ENCODE results near the gene TFDP1. TPM values are rescaled to one million over a fixed set of nuclear protein-coding genes. Genes with fewer than 3 reads are reported as not detected.

The TFDP1 gene
- total and polyA plus RNA-seq, 2 donors (not counting 1 experiment from before 2014, with no cell fraction given), result 44.8 to 115 TPM

- no peak for TF ChIP-seq EZH2 (IDR thresholded peaks at IDR 0.05; ENCODE audit: low read length, missing control alignments)
- TF ChIP-seq CTCF (conservative IDR thresholded peaks at IDR 0.05 in 1 of 2, IDR thresholded peaks at IDR 0.05 in 1 of 2; ENCODE audit: low read depth in 1 of 2, low read length in 2 of 2), result no peak
These were observed 6.6 kb upstream of the TFDP1 start for GRCh38 chr13:113577881-113578435.

GRCh38 chr13:113579686-113580085 lies 4.9 kb upstream of the TFDP1 start:
- H3K4me1 ChIP-seq (ENCODE audit: control insufficient read depth, extremely low read depth, insufficient read depth, low read length), result no peaks in the 10 kb centered on the region
- no peaks in the 10 kb centered on the region for H3K36me3 ChIP-seq (ENCODE audit: control insufficient read depth, insufficient read depth, low read length)
- H3K27me3 ChIP-seq (ENCODE audit: control insufficient read depth, insufficient read depth, low read length), result no peaks in the 10 kb centered on the region
- H3K79me2 ChIP-seq (ENCODE audit: control insufficient read depth, insufficient read depth, low read length), result no peaks in the 10 kb centered on the region
- no peak for DNase-seq (ENCODE audit: low read depth in 2 of 2)
- no peak overlapping the region for H2AFZ ChIP-seq (ENCODE audit: low read length)
- no peak overlapping the region for H3K9ac ChIP-seq (ENCODE audit: insufficient read depth, low read length)
- no peaks in the 10 kb centered on the region for H4K20me1 ChIP-seq (ENCODE audit: control insufficient read depth, extremely low read depth, insufficient read depth, low read length)
- H3K4me2 ChIP-seq (ENCODE audit: extremely low read depth, insufficient read depth, low read length), result no peak overlapping the region
- no peaks in the 10 kb centered on the region for H3K9me3 ChIP-seq (ENCODE audit: control insufficient read depth, insufficient read depth, low read depth, low read length)
- H3K27ac ChIP-seq (ENCODE audit: insufficient read depth, low read length), result no peak overlapping the region
- TF ChIP-seq CTCF (conservative IDR thresholded peaks at IDR 0.05 in 1 of 2, IDR thresholded peaks at IDR 0.05 in 1 of 2; ENCODE audit: low read depth in 1 of 2, low read length in 2 of 2), result no peak
- no peak for TF ChIP-seq EZH2 (IDR thresholded peaks at IDR 0.05; ENCODE audit: low read length, missing control alignments)
- H3K4me3 ChIP-seq (replicated peaks in 1 of 4; ENCODE audit: control extremely low read depth in 1 of 4, insufficient read depth in 1 of 4, low read depth in 3 of 4, low read length in 4 of 4), result no peak overlapping the region

More at GRCh38 chr13:113577881-113578435, 6.6 kb upstream of the TFDP1 start:
- Histone ChIP-seq H3K4me3 (replicated peaks in 1 of 4; ENCODE audit: control extremely low read depth in 1 of 4, insufficient read depth in 1 of 4, low read depth in 3 of 4, low read length in 4 of 4) (no peak overlapping the region), H4K20me1 (ENCODE audit: control insufficient read depth, extremely low read depth, insufficient read depth, low read length) (no peaks in the 10 kb centered on the region), H3K27ac (ENCODE audit: insufficient read depth, low read length) (no peak overlapping the region), H2AFZ (ENCODE audit: low read length) (no peak overlapping the region), H3K36me3 (ENCODE audit: control insufficient read depth, insufficient read depth, low read length) (no peaks in the 10 kb centered on the region), H3K4me2 (ENCODE audit: extremely low read depth, insufficient read depth, low read length) (no peak overlapping the region), H3K9me3 (ENCODE audit: control insufficient read depth, insufficient read depth, low read depth, low read length) (no peaks in the 10 kb centered on the region), H3K27me3 (ENCODE audit: control insufficient read depth, insufficient read depth, low read length) (no peaks in the 10 kb centered on the region), H3K9ac (ENCODE audit: insufficient read depth, low read length) (no peak overlapping the region), H3K79me2 (ENCODE audit: control insufficient read depth, insufficient read depth, low read length) (no peaks in the 10 kb centered on the region), H3K4me1 (ENCODE audit: control insufficient read depth, extremely low read depth, insufficient read depth, low read length) (no peaks in the 10 kb centered on the region)
- no peak for DNase-seq (ENCODE audit: low read depth in 2 of 2)

- Histone ChIP-seq H3K9ac (ENCODE audit: insufficient read depth, low read length) (no peak overlapping the region), H4K20me1 (ENCODE audit: control insufficient read depth, extremely low read depth, insufficient read depth, low read length) (no peaks in the 10 kb centered on the region), H3K79me2 (ENCODE audit: control insufficient read depth, insufficient read depth, low read length) (peaks cover 17% of the 10 kb centered on the region), H3K36me3 (ENCODE audit: control insufficient read depth, insufficient read depth, low read length) (peaks cover 6% of the 10 kb centered on the region), H3K4me3 (replicated peaks in 1 of 4; ENCODE audit: control extremely low read depth in 1 of 4, insufficient read depth in 1 of 4, low read depth in 3 of 4, low read length in 4 of 4) (no peak overlapping the region), H3K4me1 (ENCODE audit: control insufficient read depth, extremely low read depth, insufficient read depth, low read length) (peaks cover 2% of the 10 kb centered on the region), H3K27me3 (ENCODE audit: control insufficient read depth, insufficient read depth, low read length) (no peaks in the 10 kb centered on the region), H3K9me3 (ENCODE audit: control insufficient read depth, insufficient read depth, low read depth, low read length) (no peaks in the 10 kb centered on the region), H2AFZ (ENCODE audit: low read length) (no peak overlapping the region), H3K27ac (ENCODE audit: insufficient read depth, low read length) (no peak overlapping the region), H3K4me2 (ENCODE audit: extremely low read depth, insufficient read depth, low read length) (no peak overlapping the region)
- TF ChIP-seq CTCF (conservative IDR thresholded peaks at IDR 0.05 in 1 of 2, IDR thresholded peaks at IDR 0.05 in 1 of 2; ENCODE audit: low read depth in 1 of 2, low read length in 2 of 2), result no peak
- no peak for TF ChIP-seq EZH2 (IDR thresholded peaks at IDR 0.05; ENCODE audit: low read length, missing control alignments)
- no peak for DNase-seq (ENCODE audit: low read depth in 2 of 2)
These were observed 2.7 kb upstream of the TFDP1 start for GRCh38 chr13:113581871-113582270.

Measured in fibroblast of lung (primary cell).